GM21515 (cell line): Measurements from ENCODE around the gene KCNK17.

ENCODE experiments used
- ATAC-seq: cut with Tn5 transposase; IDR thresholded peaks from one replicate; pipeline ENCODE4 v1.9.1; 2021; ENCODE audit not compliant: unreplicated experiment

The KCNK17 gene

DNA sequence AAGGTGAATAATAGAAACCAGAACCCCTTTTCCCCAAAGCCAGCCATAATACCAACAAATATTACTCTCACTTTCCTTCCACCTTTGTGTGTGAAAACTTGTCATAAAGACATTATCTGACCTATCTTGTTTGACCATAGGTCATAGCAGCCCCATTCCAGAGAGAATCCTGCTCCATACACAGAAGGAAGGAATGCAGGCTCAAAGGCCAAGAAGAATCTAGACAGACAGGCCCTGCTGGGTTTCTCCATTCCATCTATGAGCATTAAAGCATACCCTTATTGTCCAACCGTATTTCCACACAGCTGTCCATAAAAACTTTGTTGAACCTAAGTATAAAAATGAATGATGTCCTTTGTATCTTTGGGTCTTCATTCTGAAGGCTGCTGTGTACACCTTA, 44.3 kb downstream of the KCNK17 start:
- no peak for ATAC-seq

GRCh38 chr6:39268721-39269120, 45.5 kb downstream of the KCNK17 start:
- no peak for ATAC-seq

DNA sequence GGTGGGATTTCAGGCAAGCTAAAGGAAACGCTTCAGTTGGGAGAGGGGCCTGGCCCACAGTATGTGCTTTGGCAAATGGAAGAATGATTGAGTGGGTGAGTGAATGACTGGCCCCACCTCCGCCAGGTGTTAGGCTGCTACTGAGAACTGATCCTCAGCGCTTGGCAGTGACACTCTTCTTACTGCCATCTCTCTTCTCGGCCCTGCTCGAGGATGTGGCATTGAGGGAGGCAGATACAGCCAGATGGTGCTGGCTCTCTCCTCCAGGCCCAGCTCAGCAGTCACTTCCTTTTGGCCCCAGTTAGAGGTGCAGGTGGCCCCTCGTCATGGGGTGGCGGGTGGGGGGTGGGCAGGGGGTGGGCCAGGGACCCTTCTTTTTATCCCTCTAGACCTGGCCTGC, 46.0 kb downstream of the KCNK17 start:
- no peak for ATAC-seq

GRCh38 chr6:39266782-39267355, 47.4 kb downstream of the KCNK17 start:
- ATAC-seq: no peak

DNA sequence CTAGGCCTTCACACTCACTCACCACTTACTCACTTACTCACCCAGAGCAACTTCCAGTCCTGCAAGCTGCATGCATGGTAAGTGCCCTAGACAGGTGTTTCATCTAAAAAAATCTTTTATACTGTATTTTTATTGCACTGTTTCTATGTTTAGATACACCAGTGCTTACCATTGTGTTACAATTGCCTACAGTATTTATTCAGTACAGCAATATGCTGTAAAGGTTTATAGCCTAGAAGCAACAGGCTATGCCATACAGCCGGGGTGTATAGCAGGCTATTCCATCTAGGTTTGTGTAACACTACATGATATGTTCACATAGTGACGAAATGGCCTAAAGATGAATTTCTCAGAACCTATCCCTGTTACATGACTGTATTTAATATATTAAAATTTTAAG, 47.8 kb downstream of the KCNK17 start:
- ATAC-seq: no peak

DNA sequence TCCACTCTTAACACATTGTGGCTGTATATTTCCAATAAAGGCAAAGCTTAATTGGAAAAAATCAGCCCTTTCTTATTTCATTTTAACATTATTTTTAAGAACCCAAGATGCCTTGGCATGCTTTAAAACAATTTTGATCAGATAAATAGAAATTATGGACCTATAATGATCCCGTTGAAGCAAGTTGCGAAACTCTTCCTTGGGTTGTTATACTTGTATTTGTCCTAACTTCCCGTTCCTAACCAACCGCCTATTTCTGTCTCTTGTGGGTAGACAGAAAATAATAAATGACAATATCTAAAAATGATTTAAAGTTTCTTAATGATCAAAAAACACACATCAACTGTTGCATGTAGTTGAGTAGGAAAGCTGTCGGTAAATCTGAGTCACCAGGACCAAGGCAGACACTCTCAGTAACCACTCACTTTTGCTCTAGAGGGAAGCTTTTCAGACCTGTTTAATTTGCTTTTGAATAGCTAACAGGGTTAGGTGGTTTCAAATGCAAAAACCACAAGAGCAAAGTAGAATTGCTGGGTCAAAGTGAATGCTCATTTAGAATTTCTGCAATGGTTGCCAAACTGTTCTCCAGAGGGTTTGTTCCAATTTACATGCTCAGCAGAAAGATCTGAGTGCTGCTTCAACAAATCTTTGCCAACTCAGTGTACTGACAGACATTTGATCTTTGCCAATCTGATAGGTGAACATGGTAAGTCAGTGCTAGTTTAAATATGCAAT, 50.7 kb downstream of the KCNK17 start:
- ATAC-seq: no peak

DNA sequence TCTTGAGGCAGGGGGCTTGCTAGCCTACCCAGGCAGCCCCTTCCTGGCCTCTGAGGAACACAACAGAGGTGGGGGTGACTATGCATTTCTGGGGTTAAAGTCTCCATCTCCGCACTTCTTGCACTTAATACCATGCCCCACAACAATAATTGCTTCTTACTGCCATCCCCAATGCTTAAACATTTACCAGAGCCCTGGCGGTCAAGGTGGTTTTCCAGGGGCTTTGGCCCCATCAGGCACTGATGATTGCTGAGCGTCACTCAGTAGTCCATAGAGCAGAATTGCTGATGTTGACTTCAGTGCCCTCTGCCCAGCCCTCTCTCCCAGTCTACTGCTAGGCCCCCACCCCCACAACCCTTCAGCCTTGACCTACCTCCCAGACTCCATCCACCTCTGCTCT, 52.5 kb downstream of the KCNK17 start:
- no peak for ATAC-seq

DNA sequence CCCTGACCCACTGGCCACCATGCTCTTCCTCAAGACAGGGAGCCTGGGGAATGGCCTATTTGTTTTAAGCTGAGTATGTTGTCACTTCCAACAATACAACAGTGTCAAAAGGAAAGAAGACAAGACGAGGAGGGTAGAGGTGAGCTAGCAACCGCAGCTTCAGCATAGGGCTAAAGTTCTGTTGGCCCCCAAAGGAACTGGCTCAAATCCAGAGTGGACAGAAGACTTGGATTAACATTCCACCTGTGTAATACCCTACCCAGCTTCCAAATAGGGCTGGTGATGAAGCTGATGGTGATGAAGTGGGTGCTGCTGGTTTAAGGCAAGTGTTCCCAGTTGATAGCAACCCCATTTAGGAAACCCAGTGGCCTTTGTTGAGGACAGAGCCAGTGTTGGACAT, 53.3 kb downstream of the KCNK17 start:
- no peak for ATAC-seq

- no peak for ATAC-seq
These were observed 53.8 kb downstream of the KCNK17 start for GRCh38 chr6:39260456-39260855.

- ATAC-seq: no peak
These were observed 57.8 kb downstream of the KCNK17 start for GRCh38 chr6:39256294-39256940.

- ATAC-seq: no peak
These were observed 59.2 kb downstream of the KCNK17 start for GRCh38 chr6:39254999-39255535.

DNA sequence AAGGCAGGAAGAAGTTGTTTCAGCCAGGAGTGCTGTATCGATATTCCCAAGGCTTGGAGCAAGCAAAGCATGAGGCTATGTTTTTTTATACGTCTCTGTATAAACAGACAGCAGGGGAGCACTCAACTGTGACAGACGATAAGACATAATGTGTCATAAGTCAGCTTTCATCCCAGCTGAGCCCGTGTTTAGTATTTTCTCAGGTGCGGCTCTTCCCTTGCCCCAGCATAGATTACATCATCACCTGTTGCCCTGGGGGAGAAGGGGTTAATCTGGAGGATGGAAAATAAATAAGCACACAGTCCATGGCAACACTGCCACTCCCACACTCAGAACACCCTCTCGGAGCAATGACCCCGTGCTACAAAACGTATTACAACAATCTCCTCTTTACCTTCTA, 62.8 kb downstream of the KCNK17 start:
- no peak for ATAC-seq

GRCh38 chr6:39250507-39250906, 63.7 kb downstream of the KCNK17 start:
- no peak for ATAC-seq

DNA sequence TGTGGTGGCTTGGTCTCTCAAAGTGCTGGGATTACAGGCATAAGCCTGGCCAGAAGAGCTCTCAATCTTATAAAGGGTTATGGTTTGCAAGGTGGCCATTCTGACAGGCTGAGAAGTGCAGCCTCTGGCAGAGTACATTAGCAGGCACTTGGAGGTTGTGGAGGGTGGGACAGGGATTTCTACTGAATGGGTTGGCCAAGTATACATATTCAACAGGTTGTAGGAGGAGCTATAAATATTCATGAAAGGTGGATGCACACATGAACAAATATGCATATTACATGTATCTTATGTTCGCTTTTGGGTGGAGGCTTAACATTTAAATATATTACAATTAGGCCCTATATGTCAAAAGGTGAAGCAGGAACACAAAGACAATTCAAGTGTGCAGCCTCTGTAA, 64.9 kb downstream of the KCNK17 start:
- no peak for ATAC-seq
